Lung (tissue), 12 donors: ENCODE results near the gene MAP3K2. TPM values are rescaled to one million over a fixed set of nuclear protein-coding genes. Genes with fewer than 3 reads are reported as not detected.

Experiments used
- ATAC-seq: fragments of 200-7000 bp; cut with Tn5 transposase; one replicate; pipeline ENCODE4 v1.9.1; 2020; ENCODE audit warnings: moderate number of reproducible peaks; ENCODE audit not compliant: insufficient read depth, low FRiP score
- DNase-seq, 3 donors: peaks; one replicate each; pipeline ENCODE4 v3.0.0-alpha.2; 2013 to 2017
- H3K27ac ChIP-seq, 2 donors: one replicate each; pipeline ENCODE4 v1.5.1; 2013; ENCODE audit warnings: mild to moderate bottlenecking in 2 of 2, moderate library complexity in 2 of 2, control low read depth in 1 of 2, inconsistent platforms in 1 of 2, low read depth in 1 of 2, low read length in 1 of 2
- H3K27me3 ChIP-seq, 3 donors: one replicate each; pipeline ENCODE4 v1.5.1; 2013; ENCODE audit warnings: low read length in 2 of 3; ENCODE audit not compliant: control insufficient read depth in 3 of 3, insufficient read depth in 3 of 3
- H3K36me3 ChIP-seq, 4 donors: one replicate each; pipeline ENCODE4 v1.5.1; 2013; ENCODE audit warnings: low read length in 4 of 4, mild to moderate bottlenecking in 1 of 4, moderate library complexity in 1 of 4; ENCODE audit not compliant: control insufficient read depth in 4 of 4, insufficient read depth in 4 of 4
- H3K4me1 ChIP-seq, 5 donors: one replicate each; pipeline ENCODE4 v1.5.1; 2013; ENCODE audit warnings: low read length in 5 of 5, mild to moderate bottlenecking in 2 of 5, moderate library complexity in 1 of 5; ENCODE audit not compliant: control insufficient read depth in 5 of 5, insufficient read depth in 5 of 5
- H3K4me3 ChIP-seq: one replicate; pipeline ENCODE4 v1.5.1; 2013; ENCODE audit warnings: mild to moderate bottlenecking, control low read depth, moderate library complexity
- H3K9ac ChIP-seq, 2 donors: one replicate each; pipeline ENCODE4 v1.5.1; 2013; ENCODE audit warnings: low read length in 2 of 2, control low read depth in 1 of 2; ENCODE audit not compliant: insufficient read depth in 1 of 2
- H3K9me3 ChIP-seq, 4 donors: one replicate each; pipeline ENCODE4 v1.5.1; 2013; ENCODE audit warnings: low read length in 3 of 4, mild to moderate bottlenecking in 1 of 4, moderate library complexity in 1 of 4; ENCODE audit not compliant: control insufficient read depth in 4 of 4, insufficient read depth in 3 of 4
- WGBS, 2 donors: extraction: QIAGEN DNeasy Blood & Tissue Kit; methylation state at CpG; one replicate each; pipeline ENCODE4 v1.1.7; 2013; 5-methylcytosine and 5-hydroxymethylcytosine counted together
- polyA plus RNA-seq, 2 donors: library from polyadenylated mRNA; stranded (reverse); fragments of 200-250 nt; gene quantifications; one replicate each; pipeline ENCODE4 v1.2.1, GENCODE V29; 2013
- total RNA-seq, 2 donors: library from RNA; depleted of rRNA in 1 of 2; stranded (reverse); fragments of >200 nt in 1 of 2; gene quantifications; one replicate each; pipeline ENCODE4 v1.2.1, GENCODE V29; 2014 to 2021
- TF ChIP-seq, protein P1 (sequence below): IDR thresholded peaks from 2 replicates; pipeline ENCODE4 v1.5.1; 2012; ENCODE audit warnings: mild to moderate bottlenecking; ENCODE audit errors: control extremely low read depth, extremely low read depth
- donor health status: control.
- donor health status: control.
- donor health status: Bipolar disorder and iron deficiency.
- donor health status: healthy.
- donor health status: DM: yes; HTN: yes; CAD: no.

The MAP3K2 gene
- total and polyA plus RNA-seq, 4 donors, result 8.1 to 81.0 (median 30.8) TPM

DNA sequence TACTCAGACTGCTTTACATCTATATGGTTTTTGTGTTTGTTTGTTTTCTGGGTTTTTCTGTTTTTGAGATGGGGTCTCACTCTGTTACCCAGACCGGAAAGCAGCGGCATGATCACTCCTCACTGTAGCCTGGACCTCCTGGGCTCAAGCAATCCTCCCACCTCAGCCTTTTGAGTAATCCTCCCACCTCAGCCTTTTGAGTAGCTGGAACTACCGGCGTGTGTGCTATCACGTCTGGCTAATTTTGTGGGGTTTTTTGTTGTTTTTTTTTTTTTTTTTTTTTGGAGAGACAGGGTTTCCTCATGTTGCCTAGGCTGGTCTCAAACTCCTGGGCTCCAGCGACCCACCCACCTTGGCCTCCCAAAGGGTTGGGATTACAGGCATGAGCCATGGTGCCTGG, 9.1 kb downstream of the MAP3K2 start:
- TF ChIP-seq, protein P1, sequence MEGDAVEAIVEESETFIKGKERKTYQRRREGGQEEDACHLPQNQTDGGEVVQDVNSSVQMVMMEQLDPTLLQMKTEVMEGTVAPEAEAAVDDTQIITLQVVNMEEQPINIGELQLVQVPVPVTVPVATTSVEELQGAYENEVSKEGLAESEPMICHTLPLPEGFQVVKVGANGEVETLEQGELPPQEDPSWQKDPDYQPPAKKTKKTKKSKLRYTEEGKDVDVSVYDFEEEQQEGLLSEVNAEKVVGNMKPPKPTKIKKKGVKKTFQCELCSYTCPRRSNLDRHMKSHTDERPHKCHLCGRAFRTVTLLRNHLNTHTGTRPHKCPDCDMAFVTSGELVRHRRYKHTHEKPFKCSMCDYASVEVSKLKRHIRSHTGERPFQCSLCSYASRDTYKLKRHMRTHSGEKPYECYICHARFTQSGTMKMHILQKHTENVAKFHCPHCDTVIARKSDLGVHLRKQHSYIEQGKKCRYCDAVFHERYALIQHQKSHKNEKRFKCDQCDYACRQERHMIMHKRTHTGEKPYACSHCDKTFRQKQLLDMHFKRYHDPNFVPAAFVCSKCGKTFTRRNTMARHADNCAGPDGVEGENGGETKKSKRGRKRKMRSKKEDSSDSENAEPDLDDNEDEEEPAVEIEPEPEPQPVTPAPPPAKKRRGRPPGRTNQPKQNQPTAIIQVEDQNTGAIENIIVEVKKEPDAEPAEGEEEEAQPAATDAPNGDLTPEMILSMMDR, result no peak
- DNase-seq (no peak), ATAC-seq (no peak)
- H3K27me3 ChIP-seq, result no peaks in the 10 kb centered on the region
- WGBS, 2 donors, result 94 to 95% methylated on average over 6 of the region's 6 CpGs
- H3K9me3 ChIP-seq, result peaks cover 0 to 6% (median 1%) of the 10 kb centered on the region in 4 donors
- no peak overlapping the region for H3K9ac ChIP-seq
- H3K4me1 ChIP-seq, result peaks cover 0 to 21% (median 3%) of the 10 kb centered on the region in 5 donors
- H3K27ac ChIP-seq, result no peak overlapping the region
- H3K4me3 ChIP-seq, result no peak overlapping the region
- H3K36me3 ChIP-seq, result peaks cover 0 to 4% (median 2%) of the 10 kb centered on the region in 4 donors

DNA sequence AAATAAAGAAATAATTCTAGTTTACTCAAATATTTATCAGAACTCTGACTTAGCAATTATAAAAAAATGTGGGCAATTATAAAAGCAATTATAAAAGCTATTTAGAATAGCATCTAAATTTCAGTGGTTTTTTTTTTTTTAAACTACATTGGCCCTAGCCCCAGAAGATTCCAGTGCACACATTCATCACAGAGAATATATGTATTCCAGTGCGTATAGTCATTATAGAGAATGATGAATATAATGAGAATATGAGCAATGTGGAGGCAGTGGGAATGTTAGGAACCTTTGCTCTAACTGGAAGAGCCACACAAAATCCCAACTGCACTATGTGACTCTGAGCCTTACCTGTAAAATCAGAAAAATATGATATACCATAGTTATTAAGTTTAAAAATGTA, 10.5 kb downstream of the MAP3K2 start:
- H3K4me3 ChIP-seq, result no peak overlapping the region
- H3K9ac ChIP-seq, result no peak overlapping the region
- ATAC-seq, result no peak
- DNase-seq, result no peak
- H3K27me3 ChIP-seq, result no peaks in the 10 kb centered on the region
- TF ChIP-seq, protein P1, result no peak
- H3K4me1 ChIP-seq, result peaks cover 0 to 14% (median 0%) of the 10 kb centered on the region in 5 donors
- peaks cover 0 to 6% (median 1%) of the 10 kb centered on the region in 4 donors for H3K9me3 ChIP-seq
- no peak overlapping the region for H3K27ac ChIP-seq
- H3K36me3 ChIP-seq, result peaks cover 0 to 13% (median 2%) of the 10 kb centered on the region in 4 donors
- 90 to 96% methylated on average over 1 of the region's 1 CpG for WGBS, 2 donors

DNA sequence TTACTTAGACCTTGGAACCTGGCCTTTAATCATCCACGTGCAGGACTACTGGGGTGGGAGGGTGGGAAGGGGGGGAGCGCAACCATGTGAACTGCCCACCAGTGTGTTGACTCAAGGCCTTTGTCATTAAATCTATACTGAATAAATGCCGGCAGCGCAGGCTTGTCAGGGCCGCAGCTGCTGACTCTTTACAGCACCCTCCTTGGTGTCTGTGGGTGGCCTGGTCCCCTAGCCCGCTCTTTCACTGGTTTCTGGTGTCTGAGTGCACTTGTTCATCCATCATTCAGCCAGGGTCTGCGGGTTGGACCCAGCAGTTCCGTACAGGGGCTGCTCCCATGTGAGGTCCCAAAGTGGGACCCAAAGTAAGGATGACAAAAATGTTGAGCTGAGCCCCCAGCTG, 11.5 kb downstream of the MAP3K2 start:
- Histone ChIP-seq H3K4me1 (peaks cover 0 to 9% (median 0%) of the 10 kb centered on the region in 5 donors), H3K36me3 (peaks cover 0 to 13% (median 2%) of the 10 kb centered on the region in 4 donors), H3K27ac (no peak overlapping the region), H3K4me3 (no peak overlapping the region), H3K9me3 (peaks cover 0 to 7% (median 1%) of the 10 kb centered on the region in 4 donors), H3K27me3 (no peaks in the 10 kb centered on the region), H3K9ac (no peak overlapping the region)
- TF ChIP-seq, protein P1, result no peak
- ATAC-seq, result no peak
- WGBS, 2 donors, result 96 to 97% methylated on average over 8 of the region's 8 CpGs
- DNase-seq, result no peak
